HAP-1 (cell line): ENCODE measurements around the gene TBC1D22A.
"Not testable (repeated sequence)": the region's sequence is repeated elsewhere in the genome, so short reads cannot be mapped to it uniquely, and the experiment has no call there.

Experiments used
- DNase-seq, 2 experiments: peaks; one replicate each; pipeline ENCODE4 v3.0.0-alpha.2; 2016 to 2020; ENCODE audit warnings: low spot score in 2 of 2
- H3K27me3 ChIP-seq: fragments of 250-450 bp; sonication (Bioruptor Pico); 2 replicates; pipeline ENCODE4 v1.5.1; 2020; ENCODE audit warnings: low read depth, mild to moderate bottlenecking, moderate library complexity
- H3K36me3 ChIP-seq: fragments of 250-450 bp; sonication (Bioruptor Pico); replicated peaks from 2 replicates; pipeline ENCODE4 v1.5.1; 2020; ENCODE audit warnings: mild to moderate bottlenecking
- H3K4me1 ChIP-seq: fragments of 250-450 bp; sonication (Bioruptor Pico); 2 replicates; pipeline ENCODE4 v1.5.1; 2020; ENCODE audit warnings: mild to moderate bottlenecking
- H3K4me3 ChIP-seq: fragments of 250-450 bp; sonication (Bioruptor Pico); 2 replicates; pipeline ENCODE4 v1.5.1; 2020; ENCODE audit warnings: mild to moderate bottlenecking, moderate library complexity
- H3K9me3 ChIP-seq: fragments of 250-450 bp; sonication (Bioruptor Pico); 2 replicates; pipeline ENCODE4 v1.5.1; 2020; ENCODE audit warnings: mild to moderate bottlenecking, moderate library complexity
- in situ Hi-C: fragments of 300-500 bp; cut with MboI; formaldehyde crosslinking; loops from 3 replicates; pipeline ENCODE4 v1.14.3; 2020; ENCODE audit warnings: low sequenced_read_pairs, inconsistent platforms, mixed read lengths

Gene TBC1D22A

DNA sequence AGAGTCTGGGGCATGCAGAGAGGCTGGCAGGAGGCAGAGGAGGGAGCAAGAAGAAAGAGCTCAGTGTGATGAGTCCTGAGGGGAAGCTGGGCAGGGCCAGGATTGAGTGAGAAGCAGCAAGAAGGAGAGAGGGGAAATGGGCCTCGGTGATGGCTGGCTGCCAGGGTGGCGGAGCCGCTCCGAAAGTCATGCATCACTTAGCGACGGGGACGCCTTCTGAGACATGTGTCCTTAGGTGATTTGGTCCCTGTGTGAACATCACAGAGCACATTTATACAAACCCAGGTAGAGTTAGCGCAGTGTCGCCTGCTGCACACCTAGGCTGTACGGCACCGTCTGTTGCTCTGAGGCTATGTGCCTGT lies 15.1 kb downstream of the TBC1D22A start:
- no peaks in the 10 kb centered on the region for H3K9me3 ChIP-seq
- H3K4me3 ChIP-seq, result no peak overlapping the region
- H3K27me3 ChIP-seq, result no peaks in the 10 kb centered on the region
- DNase-seq, result no peak
- in situ Hi-C loops, result no loop called here
- no peaks in the 10 kb centered on the region for H3K36me3 ChIP-seq
- H3K4me1 ChIP-seq, result no peaks in the 10 kb centered on the region

DNA sequence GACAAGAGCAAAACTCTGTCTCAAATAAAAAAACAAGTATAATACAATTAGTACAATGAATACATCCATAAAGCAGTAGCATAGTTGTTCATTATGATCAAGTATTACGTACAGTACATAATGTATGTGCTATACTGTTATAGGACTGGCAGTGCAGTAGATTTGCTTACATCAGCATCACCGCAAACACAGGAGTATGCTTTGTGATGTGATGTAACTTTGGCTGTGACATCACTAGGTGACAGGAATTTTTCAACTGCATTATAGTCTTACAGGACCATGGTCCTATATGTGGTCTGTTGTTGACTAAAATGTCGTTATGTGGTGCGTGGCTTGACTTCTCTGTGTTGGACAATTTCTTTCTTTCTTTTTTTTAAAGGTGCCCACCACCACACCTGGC lies 16.6 kb downstream of the TBC1D22A start:
- DNase-seq, result no peak
- in situ Hi-C loops, result no loop called here
- no peaks in the 10 kb centered on the region for H3K9me3 ChIP-seq
- no peak overlapping the region for H3K4me3 ChIP-seq
- H3K4me1 ChIP-seq, result no peaks in the 10 kb centered on the region
- H3K36me3 ChIP-seq, result no peaks in the 10 kb centered on the region
- no peaks in the 10 kb centered on the region for H3K27me3 ChIP-seq

DNA sequence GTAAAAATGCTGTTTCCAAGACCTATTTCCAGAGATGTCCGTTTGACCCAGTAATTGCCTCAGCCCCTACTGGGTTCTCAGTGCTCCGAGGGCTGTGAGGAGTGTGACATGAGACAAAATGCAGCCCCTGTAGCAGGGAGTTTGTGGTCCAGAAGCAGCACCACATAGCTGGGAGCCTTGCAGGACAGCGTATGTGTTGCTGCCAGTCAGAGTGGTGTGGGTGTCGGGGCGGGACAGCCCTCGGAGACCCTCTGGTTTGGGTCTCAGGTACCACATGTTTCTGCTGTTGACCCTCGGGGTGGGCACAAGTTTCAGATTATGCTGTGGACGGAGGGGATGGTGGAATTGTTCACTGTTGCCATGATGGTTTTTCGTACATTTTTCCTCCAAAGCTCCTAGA lies 17.2 kb downstream of the TBC1D22A start:
- no peak for DNase-seq
- H3K27me3 ChIP-seq, result no peaks in the 10 kb centered on the region
- no peak overlapping the region for H3K4me3 ChIP-seq
- H3K9me3 ChIP-seq, result no peaks in the 10 kb centered on the region
- no peaks in the 10 kb centered on the region for H3K36me3 ChIP-seq
- no peaks in the 10 kb centered on the region for H3K4me1 ChIP-seq
- in situ Hi-C loops, result no loop called here

DNA sequence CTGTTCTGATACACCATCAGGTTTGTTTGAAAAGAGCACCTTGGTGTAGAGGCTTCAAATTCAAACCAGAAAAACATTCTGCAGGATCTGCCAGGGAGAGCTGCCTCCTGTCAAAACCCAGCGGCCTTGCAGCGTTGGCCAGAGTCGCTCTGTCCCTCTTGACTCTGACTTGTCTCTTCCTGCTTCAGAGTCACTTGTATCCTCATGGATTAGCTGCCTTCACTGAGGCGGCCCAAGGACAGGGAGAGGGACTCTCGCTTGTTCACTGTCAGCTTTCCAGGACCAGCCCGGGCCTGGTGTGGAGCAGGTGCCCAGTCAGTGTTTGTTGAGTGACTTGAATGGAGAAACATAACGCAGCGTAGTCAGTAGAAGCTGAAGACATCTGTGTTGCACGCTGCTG lies 18.0 kb downstream of the TBC1D22A start:
- no peak for DNase-seq
- Histone ChIP-seq H3K36me3 (no peaks in the 10 kb centered on the region), H3K27me3 (no peaks in the 10 kb centered on the region), H3K4me1 (no peaks in the 10 kb centered on the region), H3K9me3 (no peaks in the 10 kb centered on the region), H3K4me3 (no peak overlapping the region)
- in situ Hi-C loops, result no loop called here

DNA sequence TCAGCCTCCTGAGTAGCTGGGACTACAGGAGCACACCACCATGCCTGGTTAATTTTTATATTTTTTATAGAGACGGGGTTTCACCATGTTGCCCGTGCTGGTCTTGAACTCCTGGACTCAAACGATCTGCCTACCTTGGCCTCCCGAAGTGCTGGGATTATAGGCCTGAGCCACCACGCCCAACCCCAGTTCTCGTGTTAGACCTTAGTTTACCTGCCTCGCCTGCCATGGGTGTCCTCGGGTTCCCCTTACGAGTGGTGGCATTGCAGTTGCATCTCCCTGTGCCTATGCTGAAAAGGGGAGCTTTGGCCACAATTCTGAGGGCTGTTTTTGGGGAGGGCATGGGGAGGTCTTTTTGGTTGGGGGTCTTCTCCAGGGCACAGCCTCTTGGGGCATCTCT lies 18.8 kb downstream of the TBC1D22A start:
- H3K9me3 ChIP-seq, result 0 out of 2 replicates have a peak, but pooled peaks cover 2% of the 10 kb centered on the region
- H3K4me3 ChIP-seq, result no peak overlapping the region
- H3K4me1 ChIP-seq, result no peaks in the 10 kb centered on the region
- H3K36me3 ChIP-seq, result no peaks in the 10 kb centered on the region
- DNase-seq, result no peak
- no peaks in the 10 kb centered on the region for H3K27me3 ChIP-seq
- in situ Hi-C loops, result no loop called here

DNA sequence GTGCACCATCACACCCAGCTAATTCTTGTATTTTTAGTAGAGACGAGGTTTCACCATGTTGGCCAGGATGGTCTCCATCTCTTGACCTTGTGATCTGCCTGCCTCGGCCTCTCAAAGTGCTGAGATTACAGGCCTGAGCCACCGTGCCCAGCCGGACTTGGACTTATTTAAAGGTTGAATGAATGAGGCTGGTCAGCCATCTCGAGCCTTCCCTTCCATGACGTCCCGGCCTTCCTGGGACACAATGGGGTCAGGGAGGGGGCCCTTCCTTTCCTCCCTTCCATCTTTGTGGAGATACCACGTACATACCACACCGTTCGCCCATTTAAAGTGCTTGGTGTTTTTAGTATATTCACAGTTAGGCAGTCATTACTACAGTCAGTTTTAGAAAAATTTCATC lies 19.8 kb downstream of the TBC1D22A start:
- H3K27me3 ChIP-seq, H3K36me3 ChIP-seq, in situ Hi-C loops, H3K9me3 ChIP-seq, DNase-seq, H3K4me3 ChIP-seq, H3K4me1 ChIP-seq: not testable (repeated sequence)

DNA sequence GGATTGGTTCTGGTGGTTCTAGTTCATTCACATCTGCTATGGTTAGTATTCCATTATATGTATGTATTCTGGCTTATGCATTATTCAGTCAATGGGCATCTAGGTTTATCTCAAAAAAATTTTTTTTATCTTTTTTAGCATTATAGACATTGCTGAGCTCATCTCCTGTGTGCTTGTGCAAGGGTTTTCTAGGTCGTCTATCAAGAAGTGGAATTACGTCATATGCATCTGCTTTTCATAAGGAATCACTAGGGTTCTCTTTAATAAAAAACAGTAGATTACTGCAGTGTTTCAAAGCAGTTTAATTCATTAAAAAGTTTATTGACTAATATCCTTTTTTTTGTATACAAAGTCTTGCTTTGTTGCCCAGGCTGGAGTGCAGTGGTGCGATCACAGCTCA lies 21.3 kb downstream of the TBC1D22A start:
- H3K9me3 ChIP-seq, result 0 out of 2 replicates have a peak, but pooled peaks cover 2% of the 10 kb centered on the region
- no peaks in the 10 kb centered on the region for H3K27me3 ChIP-seq
- H3K4me1 ChIP-seq, result no peaks in the 10 kb centered on the region
- H3K4me3 ChIP-seq, result no peak overlapping the region
- in situ Hi-C loops, result no loop called here
- H3K36me3 ChIP-seq, result no peaks in the 10 kb centered on the region
- no peak for DNase-seq

DNA sequence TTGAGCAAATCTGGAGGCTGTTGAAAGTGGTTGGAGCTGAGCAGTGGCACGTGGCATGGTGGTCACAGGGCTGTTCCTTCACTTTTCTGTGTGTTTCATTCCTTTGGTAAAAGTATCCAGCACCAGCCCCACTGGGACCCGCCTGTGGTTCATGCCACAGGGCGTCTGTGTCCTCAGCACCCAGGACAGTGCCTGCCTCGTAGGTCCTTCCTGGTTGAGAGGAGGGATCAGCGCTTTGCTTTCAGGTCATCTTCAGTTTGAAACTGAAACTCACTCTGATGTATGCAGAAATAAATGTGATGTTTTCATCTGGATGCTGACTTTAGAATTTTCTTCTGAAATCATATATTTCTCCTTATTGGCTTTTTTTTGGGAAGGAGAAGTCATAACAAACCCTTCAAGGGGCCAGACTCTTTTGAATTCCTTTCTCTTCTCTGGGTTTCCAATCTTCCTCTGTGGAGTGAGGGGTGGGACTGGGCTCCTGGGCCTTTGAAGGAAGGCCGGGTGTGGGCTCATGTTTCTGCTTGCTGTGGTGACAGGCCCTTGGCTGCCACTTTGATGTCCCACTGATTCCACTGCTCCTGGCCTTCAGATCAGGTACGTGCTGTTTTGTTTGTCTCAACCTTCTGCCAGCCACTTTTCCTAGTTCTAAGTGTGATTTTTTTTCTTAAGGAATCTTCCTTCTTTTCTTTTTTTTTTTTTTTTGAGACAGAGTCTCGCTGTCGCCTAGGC lies 26.2 kb downstream of the TBC1D22A start:
- Histone ChIP-seq H3K27me3 (no peaks in the 10 kb centered on the region), H3K4me3 (no peak overlapping the region), H3K36me3 (no peaks in the 10 kb centered on the region), H3K9me3 (0 out of 2 replicates have a peak, but pooled peaks cover 2% of the 10 kb centered on the region), H3K4me1 (no peaks in the 10 kb centered on the region)
- DNase-seq, result no peak
- in situ Hi-C loops, result no loop called here

DNA sequence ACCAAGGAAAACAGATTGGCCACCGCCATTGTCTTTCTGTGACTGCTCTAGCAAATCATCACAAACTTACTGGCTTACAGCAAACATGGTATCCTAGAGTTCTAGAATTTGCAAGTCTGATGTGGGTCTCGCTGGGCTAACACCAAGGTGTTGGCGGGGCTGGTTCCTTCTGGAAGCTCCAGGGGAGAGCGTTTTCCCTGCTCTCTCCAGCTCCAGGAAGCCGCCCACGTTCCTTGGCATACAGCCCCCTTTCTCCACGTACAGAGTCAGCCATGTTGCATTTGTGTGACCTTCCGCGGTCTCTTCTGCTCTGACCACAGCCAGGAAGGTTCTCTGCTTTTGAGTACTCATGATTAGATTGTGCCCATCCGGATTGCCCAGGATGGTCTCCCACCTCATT lies 27.5 kb downstream of the TBC1D22A start:
- H3K4me1 ChIP-seq, result no peaks in the 10 kb centered on the region
- 0 out of 2 replicates have a peak, but pooled peaks cover 2% of the 10 kb centered on the region for H3K9me3 ChIP-seq
- in situ Hi-C loops, result no loop called here
- DNase-seq, result no peak
- H3K4me3 ChIP-seq, result no peak overlapping the region
- no peaks in the 10 kb centered on the region for H3K36me3 ChIP-seq
- H3K27me3 ChIP-seq, result no peaks in the 10 kb centered on the region

DNA sequence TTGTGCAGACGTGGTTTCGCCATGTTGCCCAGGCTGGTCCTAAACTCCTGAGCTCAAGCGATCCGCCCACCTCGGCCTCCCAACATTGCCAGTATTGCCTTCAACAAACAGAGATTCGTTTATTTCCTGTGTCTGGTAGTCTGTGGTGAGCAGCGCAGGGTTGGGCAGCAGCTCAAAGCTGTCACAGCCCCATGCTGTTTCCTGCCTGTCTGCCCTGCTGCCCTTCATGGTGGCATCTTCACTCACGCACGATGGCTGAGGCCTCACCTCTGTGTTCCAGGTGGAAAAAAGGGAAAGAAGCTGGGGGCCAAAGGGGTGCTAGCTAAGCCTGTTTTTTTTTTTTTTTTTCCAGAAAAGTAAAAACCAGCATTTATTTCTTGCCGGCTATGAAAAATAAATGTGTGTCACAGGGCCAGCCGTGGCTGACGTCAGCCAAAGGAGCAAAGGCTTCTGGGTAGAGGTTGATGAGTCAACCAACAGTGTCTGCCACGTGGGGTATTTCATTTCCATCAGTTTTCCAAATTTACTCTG lies 28.8 kb downstream of the TBC1D22A start:
- Histone ChIP-seq H3K4me1 (no peaks in the 10 kb centered on the region), H3K4me3 (no peak overlapping the region), H3K36me3 (no peaks in the 10 kb centered on the region), H3K9me3 (no peaks in the 10 kb centered on the region), H3K27me3 (no peaks in the 10 kb centered on the region)
- in situ Hi-C loops, result no loop called here
- no peak for DNase-seq

DNA sequence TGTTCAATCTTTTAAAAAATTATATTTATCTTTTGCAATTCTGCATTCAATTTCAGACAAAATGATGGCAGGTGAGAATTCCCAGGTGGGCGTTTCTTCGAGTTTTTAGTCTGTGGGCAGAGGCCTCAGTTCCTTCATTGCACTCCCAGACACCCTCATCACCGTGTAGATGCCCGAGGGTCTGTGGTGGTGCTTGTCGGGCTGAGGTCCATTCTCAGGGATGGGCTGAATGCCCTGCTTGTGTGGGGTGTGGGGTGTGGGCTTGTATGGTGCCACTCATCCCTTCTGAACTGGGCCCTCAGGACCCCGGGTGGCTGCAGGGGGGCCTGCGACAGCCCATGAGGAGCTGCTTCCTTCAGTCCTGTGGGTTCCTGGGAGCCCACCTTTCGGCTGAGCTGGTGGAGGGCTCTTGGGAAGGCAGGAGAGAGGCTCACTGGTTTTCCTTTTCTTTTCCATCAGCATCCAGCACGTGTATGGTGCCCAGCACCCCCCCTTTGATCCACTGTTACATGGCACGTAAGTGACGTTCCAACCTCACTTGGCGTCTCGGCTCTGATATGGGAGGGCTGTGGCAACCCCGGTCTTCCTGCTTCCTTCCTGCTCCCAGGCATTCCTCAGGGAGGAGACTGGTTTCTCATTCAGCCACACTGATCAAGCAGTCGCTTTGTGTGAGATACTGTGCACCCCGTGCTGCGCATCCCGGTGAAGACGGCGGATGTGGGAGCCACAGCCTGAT lies 29.8 kb downstream of the TBC1D22A start:
- DNase-seq, result no peak
- in situ Hi-C loops, result no loop called here
- no peaks in the 10 kb centered on the region for H3K36me3 ChIP-seq

DNA sequence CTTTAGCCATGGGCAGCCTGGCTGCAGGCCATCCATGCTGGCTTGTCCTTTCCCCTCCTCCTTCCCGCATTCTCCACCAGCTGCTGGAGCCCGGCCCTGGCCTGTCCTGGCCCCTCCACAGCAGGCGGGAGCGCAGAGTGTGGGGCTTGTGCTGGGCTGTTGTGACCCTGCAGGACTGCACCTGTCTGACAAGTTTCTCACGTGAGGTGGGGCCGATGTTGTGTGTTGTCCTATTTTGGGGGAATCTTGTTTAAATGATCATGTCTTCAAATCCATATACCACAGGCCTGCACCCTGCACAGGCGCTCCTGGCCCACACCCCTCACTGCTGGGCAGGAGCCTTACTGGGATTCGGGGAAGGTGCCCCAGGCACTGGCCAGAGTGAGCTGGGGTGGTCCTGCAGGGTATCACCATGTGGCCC lies 30.4 kb downstream of the TBC1D22A start:
- in situ Hi-C loops, result no loop called here
- Histone ChIP-seq H3K36me3 (0 out of 2 replicates have a peak, but pooled peaks cover 3% of the 10 kb centered on the region), H3K9me3 (no peaks in the 10 kb centered on the region), H3K27me3 (no peaks in the 10 kb centered on the region), H3K4me1 (no peaks in the 10 kb centered on the region), H3K4me3 (no peak overlapping the region)
- DNase-seq, result no peak

More for the DNA sequence above, 29.8 kb downstream of the TBC1D22A start:
- H3K4me1 ChIP-seq, result no peaks in the 10 kb centered on the region
- no peak overlapping the region for H3K4me3 ChIP-seq
- H3K9me3 ChIP-seq, result no peaks in the 10 kb centered on the region
- H3K27me3 ChIP-seq, result no peaks in the 10 kb centered on the region

DNA sequence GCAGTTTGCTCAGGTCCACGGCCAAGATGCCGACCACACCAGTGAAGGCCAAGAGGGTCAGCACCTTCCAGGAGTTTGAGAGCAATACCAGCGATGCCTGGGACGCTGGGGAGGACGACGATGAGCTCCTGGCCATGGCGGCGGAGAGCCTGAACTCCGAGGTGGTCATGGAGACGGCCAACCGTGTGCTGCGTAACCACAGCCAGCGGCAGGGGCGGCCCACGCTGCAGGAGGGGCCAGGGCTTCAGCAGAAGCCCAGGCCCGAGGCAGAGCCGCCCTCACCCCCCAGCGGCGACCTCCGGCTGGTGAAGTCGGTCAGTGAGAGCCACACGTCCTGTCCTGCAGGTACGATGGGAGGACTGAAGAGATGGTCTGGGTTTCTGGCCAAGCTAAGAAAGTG lies 31.0 kb downstream of the TBC1D22A start:
- Histone ChIP-seq H3K36me3 (0 out of 2 replicates have a peak, but pooled peaks cover 3% of the 10 kb centered on the region), H3K9me3 (no peaks in the 10 kb centered on the region), H3K27me3 (no peaks in the 10 kb centered on the region), H3K4me1 (no peaks in the 10 kb centered on the region), H3K4me3 (no peak overlapping the region)
- in situ Hi-C loops, result no loop called here
- no peak for DNase-seq

DNA sequence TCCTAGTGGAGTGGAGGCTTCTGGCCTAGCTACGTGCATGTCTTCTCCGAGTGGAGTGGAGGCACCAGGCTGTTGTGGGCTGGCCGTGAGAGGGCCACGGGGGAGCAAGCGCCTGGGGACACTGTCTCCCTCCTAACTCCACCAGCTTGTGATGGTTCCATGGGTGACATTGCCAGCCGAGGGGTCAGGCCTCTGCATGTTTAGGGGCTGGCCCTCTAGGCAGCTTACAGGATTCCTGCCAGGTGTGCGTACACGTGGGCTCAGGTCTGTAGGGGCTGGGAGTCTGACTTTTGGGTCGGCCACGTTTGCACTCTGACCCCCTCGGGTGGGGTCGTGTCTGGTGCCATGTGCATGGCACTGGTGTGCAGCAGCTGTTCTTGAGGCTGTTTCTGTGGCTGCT lies 31.6 kb downstream of the TBC1D22A start:
- Histone ChIP-seq H3K9me3 (no peaks in the 10 kb centered on the region), H3K4me1 (no peaks in the 10 kb centered on the region), H3K27me3 (no peaks in the 10 kb centered on the region), H3K4me3 (no peak overlapping the region), H3K36me3 (0 out of 2 replicates have a peak, but pooled peaks cover 3% of the 10 kb centered on the region)
- in situ Hi-C loops, result no loop called here
- DNase-seq, result no peak
